ENCODE data around the gene GALNS.

DNA sequence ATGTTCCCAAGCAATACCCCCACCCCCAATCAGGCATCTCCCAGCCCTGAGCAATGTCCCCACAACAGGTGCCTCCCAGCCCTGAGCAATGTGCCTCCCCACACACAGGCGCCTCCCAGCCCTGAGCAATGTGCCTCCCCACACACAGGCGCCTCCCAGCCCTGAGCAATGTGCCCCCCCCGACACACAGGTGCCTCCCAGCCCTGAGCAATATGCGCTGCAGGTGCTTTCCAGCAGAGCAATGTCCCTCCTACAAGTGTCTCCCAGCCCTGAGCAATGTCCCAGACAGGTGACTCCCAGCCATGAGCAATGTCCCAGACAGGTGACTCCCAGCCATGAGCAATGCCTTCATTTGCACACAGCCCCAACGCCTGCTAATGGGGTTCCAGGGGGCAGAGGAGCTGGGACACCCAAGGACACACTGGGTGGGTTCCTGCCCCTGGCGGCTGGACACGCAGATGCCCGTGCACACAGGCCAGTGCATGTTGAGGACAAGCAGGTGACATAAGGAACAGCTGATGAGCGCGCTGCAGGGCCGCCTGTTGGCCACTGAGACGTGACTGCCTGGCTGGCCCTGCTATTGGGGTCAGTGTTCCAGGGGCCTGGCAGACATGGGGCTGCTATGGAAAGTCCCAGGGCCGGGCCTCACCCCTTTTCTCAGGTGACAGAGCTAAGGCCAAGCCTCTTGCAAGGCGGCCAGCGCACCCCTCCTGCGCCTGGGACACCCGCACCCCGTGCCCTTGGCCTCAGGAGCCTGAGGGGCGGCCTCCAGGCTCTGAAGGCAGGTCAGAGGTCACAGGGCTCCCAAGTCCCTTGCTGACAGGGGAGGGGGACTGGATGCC, 36.6 kb upstream of the GALNS start:
- TF ChIP-seq, protein P1, sequence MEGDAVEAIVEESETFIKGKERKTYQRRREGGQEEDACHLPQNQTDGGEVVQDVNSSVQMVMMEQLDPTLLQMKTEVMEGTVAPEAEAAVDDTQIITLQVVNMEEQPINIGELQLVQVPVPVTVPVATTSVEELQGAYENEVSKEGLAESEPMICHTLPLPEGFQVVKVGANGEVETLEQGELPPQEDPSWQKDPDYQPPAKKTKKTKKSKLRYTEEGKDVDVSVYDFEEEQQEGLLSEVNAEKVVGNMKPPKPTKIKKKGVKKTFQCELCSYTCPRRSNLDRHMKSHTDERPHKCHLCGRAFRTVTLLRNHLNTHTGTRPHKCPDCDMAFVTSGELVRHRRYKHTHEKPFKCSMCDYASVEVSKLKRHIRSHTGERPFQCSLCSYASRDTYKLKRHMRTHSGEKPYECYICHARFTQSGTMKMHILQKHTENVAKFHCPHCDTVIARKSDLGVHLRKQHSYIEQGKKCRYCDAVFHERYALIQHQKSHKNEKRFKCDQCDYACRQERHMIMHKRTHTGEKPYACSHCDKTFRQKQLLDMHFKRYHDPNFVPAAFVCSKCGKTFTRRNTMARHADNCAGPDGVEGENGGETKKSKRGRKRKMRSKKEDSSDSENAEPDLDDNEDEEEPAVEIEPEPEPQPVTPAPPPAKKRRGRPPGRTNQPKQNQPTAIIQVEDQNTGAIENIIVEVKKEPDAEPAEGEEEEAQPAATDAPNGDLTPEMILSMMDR (IDR thresholded peaks at IDR 0.05): no peak
- no peak for TF ChIP-seq POLR2A (IDR thresholded peaks at IDR 0.05)

Data from heart left ventricle (tissue), 13 donors.